RWPE1 (cell line): ENCODE results near the gene TMIGD3.

Source experiments
- CTCF ChIA-PET: fragments of 350-600 bp; sonication (Branson Sonifier 250); formaldehyde crosslinking; extraction: SDS; loops from one replicate; lab custom pipeline; 2021; lab: Yijun Ruan, JAX
- POLR2A ChIA-PET: fragments of 400-600 bp; formaldehyde crosslinking; extraction: SDS; loops from one replicate; lab custom pipeline; 2020; ENCODE audit warnings: antibody characterized with exemption; ENCODE audit not compliant: low non-redundant PET; lab: Yijun Ruan, JAX
- DNase-seq: peaks from one replicate; pipeline ENCODE4 v3.0.0; 2012; ENCODE audit warnings: low spot score
- H3K27ac ChIP-seq: fragments of 450-650 bp; 2 replicates; pipeline ENCODE4 v1.5.1; 2017
- CTCF ChIP-seq: fragments of 450-650 bp; conservative IDR thresholded peaks from 2 replicates; pipeline ENCODE4 v1.5.1; 2017; ENCODE audit warnings: low read depth, mild to moderate bottlenecking

Gene TMIGD3

GRCh38 chr1:111474106-111474505 is 29.3 kb downstream of the TMIGD3 start:
- ChIA-PET CTCF (no interaction called here), POLR2A (no interaction called here)
- DNase-seq = no peak
- no peak overlapping the region for H3K27ac ChIP-seq
- no peak for TF ChIP-seq CTCF

GRCh38 chr1:111471538-111471937 is 31.9 kb downstream of the TMIGD3 start:
- no peak for TF ChIP-seq CTCF
- no peak for DNase-seq
- H3K27ac ChIP-seq = no peak overlapping the region
- CTCF ChIA-PET = interaction anchor here (0.6 kb wide), 1 partner anchor 249 kb away, joined by 3 read pairs; no protein-coding TSS in a partner anchor
- POLR2A ChIA-PET = no interaction called here

DNA sequence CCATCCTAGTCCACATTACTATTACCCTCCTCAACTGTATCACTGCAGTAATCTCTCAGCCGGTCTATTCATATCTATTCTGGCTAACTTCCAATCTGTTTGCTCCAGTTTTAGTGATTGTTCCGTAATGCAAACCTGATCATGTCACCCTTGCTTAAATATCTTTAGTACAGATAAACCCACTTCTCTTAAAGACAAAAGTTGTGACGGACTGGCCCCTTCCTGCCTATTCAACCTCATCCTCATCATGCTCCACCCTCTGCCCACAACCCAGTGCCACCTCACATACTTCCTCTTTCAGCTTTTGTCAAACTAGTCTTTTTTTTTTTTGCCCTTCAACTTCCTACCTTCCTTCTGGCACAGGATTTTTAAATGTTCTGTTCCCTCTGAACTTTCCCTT is 32.4 kb downstream of the TMIGD3 start:
- ChIA-PET POLR2A (no interaction called here), CTCF (no interaction called here)
- no peak for TF ChIP-seq CTCF
- no peak for DNase-seq
- no peak overlapping the region for H3K27ac ChIP-seq

DNA sequence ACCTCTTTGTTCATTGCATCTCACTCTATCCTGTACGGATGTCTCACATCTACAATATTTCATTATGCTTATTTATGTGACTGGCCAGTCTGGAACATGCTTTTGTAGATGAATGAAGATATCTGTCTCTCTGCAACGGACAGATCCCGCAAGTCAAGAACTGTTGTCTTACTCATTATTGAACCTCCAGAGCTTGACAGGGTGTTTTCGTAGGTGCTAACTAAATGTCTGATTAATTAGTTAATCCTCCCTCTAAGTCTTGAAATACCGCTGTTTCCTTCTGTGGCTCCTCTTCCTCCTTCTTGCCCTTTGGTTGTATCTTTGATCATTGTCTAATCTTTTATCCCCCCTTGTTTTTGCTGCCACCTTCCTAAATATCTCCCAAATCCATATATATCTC is 32.8 kb downstream of the TMIGD3 start:
- no peak for DNase-seq
- no peak for TF ChIP-seq CTCF
- ChIA-PET CTCF (no interaction called here), POLR2A (no interaction called here)
- H3K27ac ChIP-seq = no peak overlapping the region

DNA sequence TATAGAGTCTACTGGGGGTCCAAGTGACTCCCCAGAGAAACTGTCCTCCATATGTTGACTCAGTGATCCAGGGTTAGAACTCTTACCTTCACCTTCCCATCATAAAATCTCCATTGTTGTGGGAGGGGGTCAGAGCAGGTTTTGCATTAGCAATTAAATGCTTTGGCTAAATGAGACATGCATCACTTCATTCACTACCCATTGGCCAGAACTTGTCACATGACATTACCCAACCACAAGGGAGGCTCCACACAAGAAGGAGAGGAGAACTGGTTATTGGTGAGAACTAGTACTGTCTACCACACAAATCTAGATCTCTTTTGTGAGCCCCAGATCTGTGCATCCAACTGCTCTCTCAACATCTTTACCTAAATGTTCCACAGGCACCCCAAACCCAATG is 33.9 kb downstream of the TMIGD3 start:
- DNase-seq = no peak
- ChIA-PET CTCF (interaction anchor here (0.6 kb wide), 1 partner anchor 12 kb away, joined by 5 read pairs; no protein-coding TSS in a partner anchor), POLR2A (no interaction called here)
- no peak for TF ChIP-seq CTCF
- H3K27ac ChIP-seq = no peak overlapping the region

DNA sequence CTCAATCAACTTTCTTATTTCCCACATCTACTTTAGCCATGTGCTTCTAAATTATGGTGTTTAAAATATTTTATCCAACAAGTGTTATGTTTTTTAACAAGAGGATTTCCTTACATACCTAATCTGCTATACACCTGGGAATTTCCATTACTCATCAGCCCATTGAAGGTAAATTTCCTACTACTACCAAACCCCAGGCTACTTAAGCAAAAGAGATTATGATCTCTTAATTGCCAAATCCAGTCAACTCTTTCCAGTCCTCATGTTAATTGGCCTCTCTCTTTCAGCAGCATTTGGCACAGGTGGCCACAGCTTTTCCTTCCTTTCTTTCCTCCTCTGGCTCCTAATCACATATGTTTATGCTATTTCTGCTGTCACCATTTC is 34.7 kb downstream of the TMIGD3 start:
- POLR2A ChIA-PET = no interaction called here
- CTCF ChIA-PET = interaction anchor here (0.6 kb wide), 1 partner anchor 13 kb away, joined by 5 read pairs; no protein-coding TSS in a partner anchor
- no peak for DNase-seq
- no peak overlapping the region for H3K27ac ChIP-seq
- TF ChIP-seq CTCF = no peak
